Kidney epithelial cell (primary cell): ENCODE data around the gene C19orf53. TPM values are rescaled to one million over a fixed set of nuclear protein-coding genes. Genes with fewer than 3 reads are reported as not detected.
A peak's percentile ranks its signal among the peaks of the same experiment; 100 is the strongest.

Experiments used
- DNase-seq: peaks from one replicate; pipeline ENCODE4 v3.0.0-alpha.2; 2010; ENCODE audit warnings: low read depth
- H3K27me3 ChIP-seq: 2 replicates; pipeline ENCODE4 v1.6.0; 2011; ENCODE audit warnings: low read length; ENCODE audit not compliant: control insufficient read depth, insufficient read depth
- H3K36me3 ChIP-seq: 2 replicates; pipeline ENCODE4 v1.5.1; 2011; ENCODE audit warnings: low read length; ENCODE audit not compliant: control insufficient read depth, insufficient read depth
- H3K4me3 ChIP-seq: 2 replicates; pipeline ENCODE4 v1.5.1; 2011; ENCODE audit warnings: low read depth, mild to moderate bottlenecking, control low read depth, low read length
- total RNA-seq: library from RNA; depleted of rRNA; stranded (reverse); fragments of >200 nt; gene quantifications from 2 replicates; pipeline ENCODE4 v1.2.3, GENCODE V29; 2015
- TF ChIP-seq, protein P1 (sequence below): IDR thresholded peaks from 2 replicates; pipeline ENCODE4 v1.5.1; 2011; ENCODE audit warnings: mild to moderate bottlenecking, moderate library complexity, low read length, control low read depth, inconsistent platforms; ENCODE audit not compliant: insufficient read depth, poor library complexity, severe bottlenecking

C19orf53 gene
- total RNA-seq, 1 donor from 2014 or later = 203 TPM

DNA sequence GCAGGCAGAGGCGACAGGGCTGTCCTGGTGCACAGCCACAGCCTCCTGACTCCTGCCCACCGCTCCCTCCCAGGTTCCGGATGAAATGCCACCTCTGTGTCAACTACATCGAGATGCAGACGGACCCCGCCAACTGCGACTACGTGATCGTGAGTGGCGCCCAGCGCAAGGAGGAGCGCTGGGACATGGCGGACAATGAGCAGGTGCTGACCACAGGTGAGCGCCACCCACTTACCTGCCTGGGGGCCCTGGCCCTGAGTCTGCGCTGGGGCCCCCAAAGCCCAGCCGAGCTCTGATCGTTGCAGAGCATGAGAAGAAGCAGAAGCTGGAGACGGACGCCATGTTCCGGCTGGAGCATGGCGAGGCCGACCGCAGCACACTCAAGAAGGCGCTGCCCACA is 15.5 kb upstream of the C19orf53 start:
- peaks cover 6% of the 10 kb centered on the region for H3K36me3 ChIP-seq
- no peak for DNase-seq
- H3K27me3 ChIP-seq = no peaks in the 10 kb centered on the region
- TF ChIP-seq, protein P1, sequence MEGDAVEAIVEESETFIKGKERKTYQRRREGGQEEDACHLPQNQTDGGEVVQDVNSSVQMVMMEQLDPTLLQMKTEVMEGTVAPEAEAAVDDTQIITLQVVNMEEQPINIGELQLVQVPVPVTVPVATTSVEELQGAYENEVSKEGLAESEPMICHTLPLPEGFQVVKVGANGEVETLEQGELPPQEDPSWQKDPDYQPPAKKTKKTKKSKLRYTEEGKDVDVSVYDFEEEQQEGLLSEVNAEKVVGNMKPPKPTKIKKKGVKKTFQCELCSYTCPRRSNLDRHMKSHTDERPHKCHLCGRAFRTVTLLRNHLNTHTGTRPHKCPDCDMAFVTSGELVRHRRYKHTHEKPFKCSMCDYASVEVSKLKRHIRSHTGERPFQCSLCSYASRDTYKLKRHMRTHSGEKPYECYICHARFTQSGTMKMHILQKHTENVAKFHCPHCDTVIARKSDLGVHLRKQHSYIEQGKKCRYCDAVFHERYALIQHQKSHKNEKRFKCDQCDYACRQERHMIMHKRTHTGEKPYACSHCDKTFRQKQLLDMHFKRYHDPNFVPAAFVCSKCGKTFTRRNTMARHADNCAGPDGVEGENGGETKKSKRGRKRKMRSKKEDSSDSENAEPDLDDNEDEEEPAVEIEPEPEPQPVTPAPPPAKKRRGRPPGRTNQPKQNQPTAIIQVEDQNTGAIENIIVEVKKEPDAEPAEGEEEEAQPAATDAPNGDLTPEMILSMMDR = no peak
- no peak overlapping the region for H3K4me3 ChIP-seq

DNA sequence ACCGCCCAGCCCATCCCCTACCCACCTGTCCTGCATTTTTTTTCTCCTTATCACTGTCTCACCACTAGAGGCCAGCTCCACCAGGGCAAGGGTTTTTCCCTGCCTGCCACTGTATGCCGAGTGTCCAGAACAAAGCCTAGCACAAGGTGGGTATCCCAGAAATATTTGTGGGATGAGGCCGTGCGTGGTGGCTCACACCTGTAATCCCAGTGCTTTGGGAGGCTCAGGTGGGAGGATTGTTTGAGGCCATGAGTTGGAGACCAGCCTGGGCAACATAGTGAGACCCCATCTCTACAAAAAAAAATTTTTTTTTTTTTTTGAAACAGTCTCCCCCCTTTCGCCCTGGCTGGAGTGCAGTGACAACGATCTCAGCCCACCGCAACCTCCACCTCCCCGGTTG is 12.8 kb upstream of the C19orf53 start:
- TF ChIP-seq, protein P1 = peak; percentile 13
- Histone ChIP-seq H3K4me3 (no peak overlapping the region), H3K27me3 (no peaks in the 10 kb centered on the region), H3K36me3 (peaks cover 5% of the 10 kb centered on the region)
- DNase-seq = no peak

DNA sequence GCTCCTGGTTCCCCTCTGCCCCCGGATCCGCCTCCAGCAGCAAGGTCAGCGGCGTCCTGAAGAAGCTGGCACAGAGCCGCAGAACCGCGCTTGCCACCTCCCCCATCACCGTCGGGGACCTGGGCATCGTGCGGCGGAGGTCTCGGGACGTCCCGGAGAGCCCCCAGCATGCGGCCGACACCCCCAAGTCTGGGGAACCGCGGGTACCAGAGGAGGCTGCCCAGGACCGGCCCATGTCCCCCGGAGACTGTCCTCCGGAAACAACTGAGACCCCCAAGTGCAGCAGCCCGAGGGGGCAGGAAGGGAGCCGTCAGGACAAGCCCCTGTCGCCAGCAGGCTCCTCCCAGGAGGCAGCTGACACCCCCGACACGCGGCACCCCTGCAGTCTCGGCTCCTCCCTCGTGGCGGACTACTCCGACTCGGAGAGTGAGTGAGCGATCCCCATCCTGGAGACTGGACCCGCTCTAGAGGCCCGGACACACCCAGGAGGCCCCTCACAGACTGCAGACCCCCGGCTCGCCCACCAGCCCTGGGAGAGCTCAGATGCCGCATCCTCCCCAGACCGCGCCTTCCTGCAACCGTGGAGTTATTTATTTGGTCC is 11.5 kb upstream of the C19orf53 start:
- no peak for DNase-seq
- no peak overlapping the region for H3K4me3 ChIP-seq
- TF ChIP-seq, protein P1 = no peak
- H3K27me3 ChIP-seq = no peaks in the 10 kb centered on the region
- peaks cover 5% of the 10 kb centered on the region for H3K36me3 ChIP-seq

DNA sequence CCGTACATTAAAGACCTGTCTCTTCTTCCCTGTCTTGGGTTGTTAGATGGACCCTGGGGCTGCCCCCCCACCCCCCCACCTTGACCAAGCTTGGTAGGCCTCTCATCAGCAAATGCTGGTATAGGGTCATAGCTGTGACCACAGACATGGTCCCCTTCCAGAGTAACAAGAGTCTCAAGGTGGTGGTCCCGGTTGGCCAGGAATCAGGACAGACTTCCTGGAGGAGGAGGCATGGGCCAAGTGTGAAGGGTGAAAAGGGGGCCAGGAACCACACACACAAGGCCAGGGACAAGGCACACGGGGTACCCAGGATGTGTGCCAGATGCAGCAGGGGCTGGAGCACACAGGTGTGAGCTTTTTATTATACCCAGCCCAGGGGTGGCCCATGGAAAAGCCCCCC is 11.0 kb upstream of the C19orf53 start:
- Histone ChIP-seq H3K27me3 (no peaks in the 10 kb centered on the region), H3K4me3 (no peak overlapping the region), H3K36me3 (peaks cover 4% of the 10 kb centered on the region)
- no peak for DNase-seq
- TF ChIP-seq, protein P1 = no peak

DNA sequence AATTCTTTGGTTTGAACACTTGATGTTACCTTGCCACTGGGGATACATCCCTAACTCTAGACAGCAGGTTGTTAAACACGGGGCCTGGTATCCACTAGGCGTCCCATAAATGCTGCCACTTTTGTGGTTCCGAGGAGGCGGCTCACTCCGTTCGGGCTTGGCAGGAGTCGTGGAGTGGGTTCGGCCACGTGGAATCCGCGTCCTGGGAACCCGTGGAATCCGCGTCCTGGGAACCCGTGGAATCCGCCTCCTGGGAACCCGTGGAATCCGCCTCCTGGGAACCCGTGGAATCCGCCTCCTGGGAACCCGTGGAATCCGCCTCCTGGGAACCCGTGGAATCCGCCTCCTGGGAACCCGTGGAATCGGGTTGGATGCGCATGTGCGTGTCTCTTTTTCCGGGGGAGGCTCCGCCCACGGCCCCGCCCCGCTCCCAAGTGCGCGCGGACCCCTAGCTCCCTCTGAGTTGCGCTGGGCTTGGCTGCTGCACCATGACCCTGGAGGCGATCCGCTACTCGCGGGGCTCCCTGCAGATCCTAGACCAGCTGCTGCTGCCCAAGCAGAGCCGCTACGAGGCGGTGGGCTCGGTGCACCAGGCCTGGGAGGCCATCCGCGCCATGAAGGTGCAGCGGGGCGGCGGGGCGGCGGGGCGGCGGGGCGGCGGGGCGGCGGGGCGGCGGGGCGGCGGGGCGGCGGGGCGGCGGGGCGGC is 10.0 kb upstream of the C19orf53 start, which contains the start of gene MRI1:
TSS of gene MRI1 (plus strand) at position 422 of the 707 bp plus-strand sequence. CDS start at position 489, 67 bp downstream.
- Histone ChIP-seq H3K27me3 (no peaks in the 10 kb centered on the region), H3K4me3 (peak within 1 kb of the TSS; percentile 89), H3K36me3 (peaks cover 3% of the 10 kb centered on the region)
- TF ChIP-seq, protein P1 = no peak
- no peak for DNase-seq
